Esophagus squamous epithelium (tissue), 4 donors: ENCODE measurements around the gene XRCC4.

ENCODE experiments used
- POLR2A ChIP-seq, 4 donors: fragments of 450-650 bp; IDR thresholded peaks; one replicate each; pipeline ENCODE4 v1.6.1; 2017; ENCODE audit warnings: antibody characterized with exemption in 4 of 4, mild to moderate bottlenecking in 4 of 4, moderate library complexity in 3 of 4
- TF ChIP-seq, protein P1 (sequence below), 6 experiments: fragments of 450-650 bp in 4 of 6; fragments of 200-600 bp in 2 of 6; sonication (generic) in 2 of 6; IDR thresholded peaks; one replicate each; pipeline ENCODE4 v1.5.1; 2016 to 2019; ENCODE audit warnings: antibody characterized with exemption in 6 of 6, mild to moderate bottlenecking in 4 of 6, moderate library complexity in 4 of 6

DNA sequence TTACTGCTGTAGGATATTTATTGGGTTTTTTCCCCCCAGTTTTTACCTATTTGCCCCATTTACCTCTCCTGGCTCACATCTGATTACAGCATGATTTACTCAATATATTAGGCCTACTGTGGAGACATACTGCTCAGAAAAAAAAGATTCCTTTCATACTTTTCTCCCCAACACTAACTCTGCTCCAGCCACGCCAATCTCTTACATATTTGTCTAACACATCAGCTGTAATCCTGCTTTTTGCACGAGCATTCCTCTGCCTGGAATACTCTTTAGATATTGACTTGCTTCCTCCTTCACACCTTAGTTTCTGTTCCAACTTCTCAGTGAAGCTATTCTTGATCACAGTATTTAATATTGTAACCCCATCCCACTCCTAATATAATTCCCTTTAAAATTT is 236.1 kb downstream of the XRCC4 start:
- no peak for TF ChIP-seq POLR2A (IDR thresholded peaks at IDR 0.05)
- TF ChIP-seq, protein P1, sequence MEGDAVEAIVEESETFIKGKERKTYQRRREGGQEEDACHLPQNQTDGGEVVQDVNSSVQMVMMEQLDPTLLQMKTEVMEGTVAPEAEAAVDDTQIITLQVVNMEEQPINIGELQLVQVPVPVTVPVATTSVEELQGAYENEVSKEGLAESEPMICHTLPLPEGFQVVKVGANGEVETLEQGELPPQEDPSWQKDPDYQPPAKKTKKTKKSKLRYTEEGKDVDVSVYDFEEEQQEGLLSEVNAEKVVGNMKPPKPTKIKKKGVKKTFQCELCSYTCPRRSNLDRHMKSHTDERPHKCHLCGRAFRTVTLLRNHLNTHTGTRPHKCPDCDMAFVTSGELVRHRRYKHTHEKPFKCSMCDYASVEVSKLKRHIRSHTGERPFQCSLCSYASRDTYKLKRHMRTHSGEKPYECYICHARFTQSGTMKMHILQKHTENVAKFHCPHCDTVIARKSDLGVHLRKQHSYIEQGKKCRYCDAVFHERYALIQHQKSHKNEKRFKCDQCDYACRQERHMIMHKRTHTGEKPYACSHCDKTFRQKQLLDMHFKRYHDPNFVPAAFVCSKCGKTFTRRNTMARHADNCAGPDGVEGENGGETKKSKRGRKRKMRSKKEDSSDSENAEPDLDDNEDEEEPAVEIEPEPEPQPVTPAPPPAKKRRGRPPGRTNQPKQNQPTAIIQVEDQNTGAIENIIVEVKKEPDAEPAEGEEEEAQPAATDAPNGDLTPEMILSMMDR (IDR thresholded peaks at IDR 0.05) = no peak
